ENCODE data around the gene DTD1. TPM values are rescaled to one million over a fixed set of nuclear protein-coding genes. Genes with fewer than 3 reads are reported as not detected.

Gene DTD1
- total RNA-seq, 1 donor from 2014 or later = 23.7 TPM

- no peak for TF ChIP-seq CTCF (IDR thresholded peaks at IDR 0.05; ENCODE audit: unreplicated experiment)
- H3K27ac Mint-ChIP-seq = no peak overlapping the region
These were observed 137.1 kb downstream of the DTD1 start for GRCh38 chr20:18724788-18725464.

GRCh38 chr20:18727032-18727508 is 139.2 kb downstream of the DTD1 start:
- Mint-ChIP-seq H3K9me3 (no peaks in the 10 kb centered on the region), H3K27me3 (ENCODE audit: low read depth) (no peaks in the 10 kb centered on the region), H3K4me1 (no peaks in the 10 kb centered on the region), H3K27ac (no peak overlapping the region), H3K36me3 (no peaks in the 10 kb centered on the region), H3K4me3 (no peak overlapping the region)
- DNase-seq (ENCODE audit: low spot score in 2 of 2, unreplicated experiment in 2 of 2) = no peak
- TF ChIP-seq CTCF (IDR thresholded peaks at IDR 0.05; ENCODE audit: unreplicated experiment) = no peak

More at GRCh38 chr20:18724788-18725464, 137.1 kb downstream of the DTD1 start:
- no peaks in the 10 kb centered on the region for H3K4me1 Mint-ChIP-seq
- peaks cover 4% of the 10 kb centered on the region for H3K36me3 Mint-ChIP-seq
- H3K4me3 Mint-ChIP-seq = no peak overlapping the region
- no peaks in the 10 kb centered on the region for H3K27me3 Mint-ChIP-seq (ENCODE audit: low read depth)
- no peak for DNase-seq (ENCODE audit: low spot score in 2 of 2, unreplicated experiment in 2 of 2)
- peaks cover 11% of the 10 kb centered on the region for H3K9me3 Mint-ChIP-seq

- Mint-ChIP-seq H3K27me3 (ENCODE audit: low read depth) (no peaks in the 10 kb centered on the region), H3K4me1 (no peaks in the 10 kb centered on the region), H3K9me3 (no peaks in the 10 kb centered on the region), H3K4me3 (no peak overlapping the region), H3K27ac (no peak overlapping the region), H3K36me3 (no peaks in the 10 kb centered on the region)
- TF ChIP-seq CTCF (IDR thresholded peaks at IDR 0.05; ENCODE audit: unreplicated experiment) = no peak
- no peak for DNase-seq (ENCODE audit: low spot score in 2 of 2, unreplicated experiment in 2 of 2)
These were observed 140.5 kb downstream of the DTD1 start for GRCh38 chr20:18728165-18728869.

- Mint-ChIP-seq H3K4me3 (no peak overlapping the region), H3K36me3 (no peaks in the 10 kb centered on the region), H3K27me3 (ENCODE audit: low read depth) (no peaks in the 10 kb centered on the region), H3K4me1 (no peaks in the 10 kb centered on the region), H3K9me3 (no peaks in the 10 kb centered on the region), H3K27ac (no peak overlapping the region)
- no peak for TF ChIP-seq CTCF (IDR thresholded peaks at IDR 0.05; ENCODE audit: unreplicated experiment)
- no peak for DNase-seq (ENCODE audit: low spot score in 2 of 2, unreplicated experiment in 2 of 2)
These were observed 141.0 kb downstream of the DTD1 start for GRCh38 chr20:18728870-18729224.

- no peaks in the 10 kb centered on the region for H3K4me1 Mint-ChIP-seq
- TF ChIP-seq CTCF (IDR thresholded peaks at IDR 0.05; ENCODE audit: unreplicated experiment) = no peak
- no peak overlapping the region for H3K4me3 Mint-ChIP-seq
- no peaks in the 10 kb centered on the region for H3K36me3 Mint-ChIP-seq
- H3K27me3 Mint-ChIP-seq (ENCODE audit: low read depth) = no peaks in the 10 kb centered on the region
- DNase-seq (ENCODE audit: low spot score in 2 of 2, unreplicated experiment in 2 of 2) = no peak
- no peaks in the 10 kb centered on the region for H3K9me3 Mint-ChIP-seq
- no peak overlapping the region for H3K27ac Mint-ChIP-seq
These were observed 141.5 kb downstream of the DTD1 start for GRCh38 chr20:18729231-18729825.

All from mesothelial cell of epicardium (in vitro differentiated cells).